ENCODE results near the gene CCDC188. TPM values are rescaled to one million over a fixed set of nuclear protein-coding genes. Genes with fewer than 3 reads are reported as not detected.

The CCDC188 gene
- total and polyA plus RNA-seq, 9 of the 15 experiments (the other 6 are each of a cell fraction or from before 2014, with no cell fraction given) = not detected

DNA sequence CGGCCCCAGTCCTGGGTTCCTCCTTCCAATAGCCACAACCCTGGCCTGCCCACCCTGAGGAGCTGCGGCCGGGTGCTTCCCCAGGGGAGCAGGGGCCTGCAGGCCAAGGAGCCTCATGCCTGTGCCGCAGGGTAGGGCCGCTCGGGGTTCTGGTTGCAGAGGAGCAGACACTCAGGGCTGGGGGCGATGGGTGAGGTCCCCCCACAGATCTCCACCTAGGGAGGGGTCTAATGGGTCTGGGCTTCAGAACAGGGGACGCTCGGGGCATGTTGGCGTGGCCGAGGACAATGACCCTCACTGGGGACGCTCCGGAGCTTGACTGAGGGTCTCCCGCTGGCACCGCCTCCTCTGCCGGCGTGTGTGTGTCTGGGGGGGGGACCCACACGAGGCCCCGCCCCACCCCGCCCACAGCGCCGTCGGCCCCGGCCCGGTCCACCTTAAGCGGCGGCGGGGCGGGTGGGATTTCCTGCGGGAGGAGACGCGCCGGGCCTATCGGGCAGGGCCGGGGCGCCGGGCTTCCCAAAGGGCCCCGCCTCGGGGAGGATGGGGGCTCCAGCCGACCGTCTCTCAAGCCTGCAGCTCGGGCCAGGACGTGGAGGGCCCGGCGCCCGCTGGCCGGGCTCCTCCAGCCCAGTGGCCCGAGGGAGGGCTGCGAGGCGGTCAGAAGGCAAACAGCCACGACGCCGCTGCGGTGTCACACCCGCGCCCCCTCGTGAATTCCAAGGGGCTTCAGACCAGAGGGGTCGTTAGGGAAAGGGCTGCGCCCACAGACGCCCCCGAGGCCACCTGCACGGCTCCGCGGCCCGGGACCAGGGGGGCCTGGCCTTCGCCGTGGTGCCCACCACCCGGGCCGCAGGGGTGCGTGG, 19.9 kb downstream of the CCDC188 start (continued):
- TF ChIP-seq, protein P1, sequence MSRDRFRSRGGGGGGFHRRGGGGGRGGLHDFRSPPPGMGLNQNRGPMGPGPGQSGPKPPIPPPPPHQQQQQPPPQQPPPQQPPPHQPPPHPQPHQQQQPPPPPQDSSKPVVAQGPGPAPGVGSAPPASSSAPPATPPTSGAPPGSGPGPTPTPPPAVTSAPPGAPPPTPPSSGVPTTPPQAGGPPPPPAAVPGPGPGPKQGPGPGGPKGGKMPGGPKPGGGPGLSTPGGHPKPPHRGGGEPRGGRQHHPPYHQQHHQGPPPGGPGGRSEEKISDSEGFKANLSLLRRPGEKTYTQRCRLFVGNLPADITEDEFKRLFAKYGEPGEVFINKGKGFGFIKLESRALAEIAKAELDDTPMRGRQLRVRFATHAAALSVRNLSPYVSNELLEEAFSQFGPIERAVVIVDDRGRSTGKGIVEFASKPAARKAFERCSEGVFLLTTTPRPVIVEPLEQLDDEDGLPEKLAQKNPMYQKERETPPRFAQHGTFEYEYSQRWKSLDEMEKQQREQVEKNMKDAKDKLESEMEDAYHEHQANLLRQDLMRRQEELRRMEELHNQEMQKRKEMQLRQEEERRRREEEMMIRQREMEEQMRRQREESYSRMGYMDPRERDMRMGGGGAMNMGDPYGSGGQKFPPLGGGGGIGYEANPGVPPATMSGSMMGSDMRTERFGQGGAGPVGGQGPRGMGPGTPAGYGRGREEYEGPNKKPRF (IDR thresholded peaks at IDR 0.05; ENCODE audit: low read depth, low read length) = no peak
- TF ChIP-seq RB1 (IDR thresholded peaks at IDR 0.05; ENCODE audit: low read depth) (peak; percentile 71), NFATC3 (IDR thresholded peaks at IDR 0.05) (no peak), CHD1 (IDR thresholded peaks at IDR 0.05; ENCODE audit: low read length) (peak; percentile 94), CBX8 (IDR thresholded peaks at IDR 0.05; ENCODE audit: borderline replicate concordance, extremely low read depth, low read depth, low read length, poor library complexity, severe bottlenecking) (no peak), ZNF253 (CRISPR knock-in tag; conservative IDR thresholded peaks at IDR 0.05) (no peak), ZNF785 (CRISPR knock-in tag; IDR thresholded peaks at IDR 0.05) (0 out of 2 replicates have a peak, but pooled peaks have one; percentile 27), FOS (IDR thresholded peaks at IDR 0.05; ENCODE audit: extremely low read depth, insufficient read length) (no peak), HCFC1 (IDR thresholded peaks at IDR 0.05; ENCODE audit: low read depth, low read length) (peak; percentile 40), GABPB2 (CRISPR knock-in tag; conservative IDR thresholded peaks at IDR 0.05) (no peak; the same call in 1 of the 2 replicates), ZNF311 (CRISPR knock-in tag; IDR thresholded peaks at IDR 0.05) (0 out of 2 replicates have a peak, but pooled peaks have one; percentile 26), XRCC5 (IDR thresholded peaks at IDR 0.05; ENCODE audit: low read depth, low read length) (no peak), CXXC5 (CRISPR knock-in tag; IDR thresholded peaks at IDR 0.05) (peak; percentile 90), HIVEP1 (CRISPR knock-in tag; IDR thresholded peaks at IDR 0.05) (peak; percentile 88; the same call in 1 of the 2 replicates), ZNF780A (CRISPR knock-in tag; IDR thresholded peaks at IDR 0.05) (no peak), RBM25 (IDR thresholded peaks at IDR 0.05; ENCODE audit: low read depth, low read length, severe bottlenecking) (no peak), NCOA1 (IDR thresholded peaks at IDR 0.05; ENCODE audit: low read depth) (no peak), ZNF23 (CRISPR knock-in tag; IDR thresholded peaks at IDR 0.05) (no peak), YY1 (IDR thresholded peaks at IDR 0.05; ENCODE audit: borderline replicate concordance in 1 of 3, control insufficient read depth in 1 of 3, extremely low read depth in 1 of 3, insufficient read depth in 3 of 3, insufficient read length in 1 of 3, insufficient replicate concordance in 2 of 3, low read depth in 1 of 3, low read length in 2 of 3) (peak in 1 of 3 experiments; percentile 17)
- TF ChIP-seq, protein P2, sequence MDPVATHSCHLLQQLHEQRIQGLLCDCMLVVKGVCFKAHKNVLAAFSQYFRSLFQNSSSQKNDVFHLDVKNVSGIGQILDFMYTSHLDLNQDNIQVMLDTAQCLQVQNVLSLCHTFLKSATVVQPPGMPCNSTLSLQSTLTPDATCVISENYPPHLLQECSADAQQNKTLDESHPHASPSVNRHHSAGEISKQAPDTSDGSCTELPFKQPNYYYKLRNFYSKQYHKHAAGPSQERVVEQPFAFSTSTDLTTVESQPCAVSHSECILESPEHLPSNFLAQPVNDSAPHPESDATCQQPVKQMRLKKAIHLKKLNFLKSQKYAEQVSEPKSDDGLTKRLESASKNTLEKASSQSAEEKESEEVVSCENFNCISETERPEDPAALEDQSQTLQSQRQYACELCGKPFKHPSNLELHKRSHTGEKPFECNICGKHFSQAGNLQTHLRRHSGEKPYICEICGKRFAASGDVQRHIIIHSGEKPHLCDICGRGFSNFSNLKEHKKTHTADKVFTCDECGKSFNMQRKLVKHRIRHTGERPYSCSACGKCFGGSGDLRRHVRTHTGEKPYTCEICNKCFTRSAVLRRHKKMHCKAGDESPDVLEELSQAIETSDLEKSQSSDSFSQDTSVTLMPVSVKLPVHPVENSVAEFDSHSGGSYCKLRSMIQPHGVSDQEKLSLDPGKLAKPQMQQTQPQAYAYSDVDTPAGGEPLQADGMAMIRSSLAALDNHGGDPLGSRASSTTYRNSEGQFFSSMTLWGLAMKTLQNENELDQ (CRISPR knock-in tag; IDR thresholded peaks at IDR 0.05; ENCODE audit: borderline replicate concordance) = no peak
- TF ChIP-seq, protein P3, sequence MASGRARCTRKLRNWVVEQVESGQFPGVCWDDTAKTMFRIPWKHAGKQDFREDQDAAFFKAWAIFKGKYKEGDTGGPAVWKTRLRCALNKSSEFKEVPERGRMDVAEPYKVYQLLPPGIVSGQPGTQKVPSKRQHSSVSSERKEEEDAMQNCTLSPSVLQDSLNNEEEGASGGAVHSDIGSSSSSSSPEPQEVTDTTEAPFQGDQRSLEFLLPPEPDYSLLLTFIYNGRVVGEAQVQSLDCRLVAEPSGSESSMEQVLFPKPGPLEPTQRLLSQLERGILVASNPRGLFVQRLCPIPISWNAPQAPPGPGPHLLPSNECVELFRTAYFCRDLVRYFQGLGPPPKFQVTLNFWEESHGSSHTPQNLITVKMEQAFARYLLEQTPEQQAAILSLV (tag; IDR thresholded peaks at IDR 0.05) = no peak
